GM19324 (cell line): ENCODE data around the gene UFSP1.

Experiments
- ATAC-seq: cut with Tn5 transposase; IDR thresholded peaks from one replicate; pipeline ENCODE4 v1.9.1; 2021; ENCODE audit warnings: mild to moderate bottlenecking, moderate library complexity; ENCODE audit not compliant: unreplicated experiment, low FRiP score

UFSP1 gene

GRCh38 chr7:100882785-100883526, 6.6 kb downstream of the UFSP1 start:
- no peak for ATAC-seq

- no peak for ATAC-seq
These were observed 7.3 kb downstream of the UFSP1 start for GRCh38 chr7:100882201-100882600.

GRCh38 chr7:100881136-100881535, 8.4 kb downstream of the UFSP1 start:
- ATAC-seq, result no peak

GRCh38 chr7:100880645-100881044, 8.9 kb downstream of the UFSP1 start:
- no peak for ATAC-seq

- ATAC-seq, result no peak
These were observed 9.7 kb downstream of the UFSP1 start for GRCh38 chr7:100879685-100880261.

GRCh38 chr7:100878685-100879084, 10.8 kb downstream of the UFSP1 start:
- no peak for ATAC-seq

- ATAC-seq, result no peak
These were observed 11.5 kb downstream of the UFSP1 start for GRCh38 chr7:100878013-100878412.

GRCh38 chr7:100875356-100875751, 14.2 kb downstream of the UFSP1 start:
- ATAC-seq, result no peak

- peak; percentile 95 for ATAC-seq
These were observed 14.7 kb downstream of the UFSP1 start, which contains the start of gene SRRT for GRCh38 chr7:100874577-100875355. SRRT (plus strand) TSS chr7:100875103; CDS start chr7:100875591, 488 bp downstream.

GRCh38 chr7:100874300-100874576, 15.3 kb downstream of the UFSP1 start:
- ATAC-seq, result no peak

GRCh38 chr7:100873599-100874299, 15.8 kb downstream of the UFSP1 start:
- no peak for ATAC-seq

- ATAC-seq, result no peak
These were observed 21.6 kb downstream of the UFSP1 start for GRCh38 chr7:100867776-100868485.

- ATAC-seq, result no peak
These were observed 22.3 kb downstream of the UFSP1 start, which contains the start of gene TRIP6 for GRCh38 chr7:100867040-100867775. TRIP6 (plus strand) TSS chr7:100867387; CDS start chr7:100867498, 111 bp downstream.

GRCh38 chr7:100866729-100867039, 22.8 kb downstream of the UFSP1 start:
- ATAC-seq, result no peak

- ATAC-seq, result no peak
These were observed 23.4 kb downstream of the UFSP1 start for GRCh38 chr7:100865938-100866728.

- ATAC-seq, result no peak
These were observed 24.1 kb downstream of the UFSP1 start for GRCh38 chr7:100865372-100865911.

- ATAC-seq, result no peak
These were observed 25.2 kb downstream of the UFSP1 start for GRCh38 chr7:100864263-100864845.

- ATAC-seq, result no peak
These were observed 26.0 kb downstream of the UFSP1 start for GRCh38 chr7:100863406-100863950.
